ENCODE measurements around the gene MDC1.

MDC1 gene

GRCh38 chr6:30752157-30752927, 35.3 kb upstream of the MDC1 start:
- TF ChIP-seq CTCF (IDR thresholded peaks at IDR 0.05; ENCODE audit: control insufficient read depth, insufficient read depth, low read depth, low read length, missing control alignments): peak; percentile 26
- DNase-seq (ENCODE audit: low read depth): peak; percentile 99
- H3K4me3 ChIP-seq (ENCODE audit: control insufficient read depth, low read depth, low read length): no peak overlapping the region

- DNase-seq (ENCODE audit: low read depth): no peak
- H3K4me3 ChIP-seq (ENCODE audit: control insufficient read depth, low read depth, low read length): no peak overlapping the region
- TF ChIP-seq CTCF (IDR thresholded peaks at IDR 0.05; ENCODE audit: control insufficient read depth, insufficient read depth, low read depth, low read length, missing control alignments): no peak
These were observed 33.2 kb upstream of the MDC1 start for GRCh38 chr6:30750379-30750668.

- no peak for TF ChIP-seq CTCF (IDR thresholded peaks at IDR 0.05; ENCODE audit: control insufficient read depth, insufficient read depth, low read depth, low read length, missing control alignments)
- H3K4me3 ChIP-seq (ENCODE audit: control insufficient read depth, low read depth, low read length): no peak overlapping the region
- no peak for DNase-seq (ENCODE audit: low read depth)
These were observed 32.7 kb upstream of the MDC1 start for GRCh38 chr6:30749554-30750378.

GRCh38 chr6:30748851-30749540, 31.9 kb upstream of the MDC1 start:
- no peak for TF ChIP-seq CTCF (IDR thresholded peaks at IDR 0.05; ENCODE audit: control insufficient read depth, insufficient read depth, low read depth, low read length, missing control alignments)
- DNase-seq (ENCODE audit: low read depth): no peak
- H3K4me3 ChIP-seq (ENCODE audit: control insufficient read depth, low read depth, low read length): no peak overlapping the region

GRCh38 chr6:30747902-30748769, 31.1 kb upstream of the MDC1 start:
- DNase-seq (ENCODE audit: low read depth): no peak
- TF ChIP-seq CTCF (IDR thresholded peaks at IDR 0.05; ENCODE audit: control insufficient read depth, insufficient read depth, low read depth, low read length, missing control alignments): no peak
- H3K4me3 ChIP-seq (ENCODE audit: control insufficient read depth, low read depth, low read length): no peak overlapping the region

GRCh38 chr6:30747300-30747687, 30.2 kb upstream of the MDC1 start:
- no peak overlapping the region for H3K4me3 ChIP-seq (ENCODE audit: control insufficient read depth, low read depth, low read length)
- TF ChIP-seq CTCF (IDR thresholded peaks at IDR 0.05; ENCODE audit: control insufficient read depth, insufficient read depth, low read depth, low read length, missing control alignments): no peak
- DNase-seq (ENCODE audit: low read depth): no peak

Measured in AG09309 (cell line).